HL-60/S4 (cell line): ENCODE measurements around the gene PHKA1.
"Not testable (repeated sequence)": the region's sequence is repeated elsewhere in the genome, so short reads cannot be mapped to it uniquely, and the experiment has no call there.

Source experiments
- in situ Hi-C: fragments of 300-500 bp; cut with MboI; formaldehyde crosslinking; loops from 2 replicates; pipeline ENCODE4 v1.14.3; 2022; ENCODE audit warnings: low sequenced_read_pairs

PHKA1 gene

GRCh38 chrX:72713599-72714477 lies at the start of gene PHKA1:
Gene PHKA1, minus strand, starts transcription at chrX:72714306. Its CDS starts 426 bp downstream, at chrX:72713880.
- in situ Hi-C loops = not testable (repeated sequence)

- in situ Hi-C loops = not testable (repeated sequence)
Observed at GRCh38 chrX:72760454-72760853, 46.3 kb upstream of the PHKA1 start.

- in situ Hi-C loops = not testable (repeated sequence)
Observed at GRCh38 chrX:72748545-72748944, 34.4 kb upstream of the PHKA1 start.

- in situ Hi-C loops = not testable (repeated sequence)
Observed at GRCh38 chrX:72745546-72745945, 31.4 kb upstream of the PHKA1 start.

- in situ Hi-C loops = no loop called here
Observed at GRCh38 chrX:72735561-72735960, 21.5 kb upstream of the PHKA1 start.

GRCh38 chrX:72733636-72734035 lies 19.5 kb upstream of the PHKA1 start:
- in situ Hi-C loops = not testable (repeated sequence)

GRCh38 chrX:72727846-72728245 lies 13.7 kb upstream of the PHKA1 start:
- in situ Hi-C loops = no loop called here

GRCh38 chrX:72716766-72717165 lies 2.7 kb upstream of the PHKA1 start:
- in situ Hi-C loops = no loop called here

- in situ Hi-C loops = no loop called here
Observed at GRCh38 chrX:72715546-72715945, 1.4 kb upstream of the PHKA1 start.

- in situ Hi-C loops = no loop called here
Observed at GRCh38 chrX:72714478-72714916, 391 bp upstream of the PHKA1 start.

GRCh38 chrX:72713130-72713529 lies 976 bp downstream of the PHKA1 start:
- in situ Hi-C loops = no loop called here

GRCh38 chrX:72712094-72712755 lies 1.9 kb downstream of the PHKA1 start:
- in situ Hi-C loops = no loop called here

GRCh38 chrX:72705814-72706213 lies 8.3 kb downstream of the PHKA1 start:
- in situ Hi-C loops = no loop called here

- in situ Hi-C loops = no loop called here
Observed at GRCh38 chrX:72705111-72705510, 9.0 kb downstream of the PHKA1 start.

GRCh38 chrX:72694170-72694569 lies 19.9 kb downstream of the PHKA1 start:
- in situ Hi-C loops = no loop called here

- in situ Hi-C loops = no loop called here
Observed at GRCh38 chrX:72693477-72693876, 20.6 kb downstream of the PHKA1 start.

GRCh38 chrX:72687396-72687795 lies 26.7 kb downstream of the PHKA1 start:
- in situ Hi-C loops = no loop called here

- in situ Hi-C loops = no loop called here
Observed at GRCh38 chrX:72685810-72686456, 28.2 kb downstream of the PHKA1 start.

- in situ Hi-C loops = no loop called here
Observed at GRCh38 chrX:72685018-72685417, 29.1 kb downstream of the PHKA1 start.

GRCh38 chrX:72683631-72684030 lies 30.5 kb downstream of the PHKA1 start:
- in situ Hi-C loops = no loop called here

- in situ Hi-C loops = no loop called here
Observed at GRCh38 chrX:72676465-72676864, 37.6 kb downstream of the PHKA1 start.

GRCh38 chrX:72673951-72674350 lies 40.2 kb downstream of the PHKA1 start:
- in situ Hi-C loops = not testable (repeated sequence)
